ELR (cell line): Measurements from ENCODE around the gene MAB21L4.

Experiments
- DNase-seq: peaks from one replicate; pipeline ENCODE4 v3.0.0-alpha.2; 2015; ENCODE audit warnings: low read depth

MAB21L4 gene

GRCh38 chr2:240894006-240894405 is 1.9 kb downstream of the MAB21L4 start:
- DNase-seq: no peak

- peak; percentile 66 for DNase-seq
Observed at GRCh38 chr2:240893363-240893844, 2.6 kb downstream of the MAB21L4 start.

GRCh38 chr2:240892925-240893324 is 3.0 kb downstream of the MAB21L4 start:
- no peak for DNase-seq

GRCh38 chr2:240892356-240892755 is 3.6 kb downstream of the MAB21L4 start:
- DNase-seq: no peak

- no peak for DNase-seq
Observed at GRCh38 chr2:240891492-240892340, 4.2 kb downstream of the MAB21L4 start.

GRCh38 chr2:240890691-240891090 is 5.3 kb downstream of the MAB21L4 start:
- DNase-seq: no peak

GRCh38 chr2:240889601-240890560 is 6.1 kb downstream of the MAB21L4 start:
- no peak for DNase-seq

GRCh38 chr2:240888890-240889573 is 6.9 kb downstream of the MAB21L4 start:
- no peak for DNase-seq

GRCh38 chr2:240888130-240888889 is 7.6 kb downstream of the MAB21L4 start:
- no peak for DNase-seq

- no peak for DNase-seq
Observed at GRCh38 chr2:240887631-240888030, 8.3 kb downstream of the MAB21L4 start.

GRCh38 chr2:240886678-240887609 is 9.0 kb downstream of the MAB21L4 start:
- no peak for DNase-seq

GRCh38 chr2:240886023-240886565 is 9.9 kb downstream of the MAB21L4 start:
- DNase-seq: no peak

- no peak for DNase-seq
Observed at GRCh38 chr2:240885566-240885965, 10.4 kb downstream of the MAB21L4 start.

- no peak for DNase-seq
Observed at GRCh38 chr2:240884745-240885144, 11.2 kb downstream of the MAB21L4 start.

- DNase-seq: no peak
Observed at GRCh38 chr2:240884221-240884620, 11.7 kb downstream of the MAB21L4 start.

GRCh38 chr2:240881913-240882312 is 14.0 kb downstream of the MAB21L4 start:
- no peak for DNase-seq

GRCh38 chr2:240879105-240879504 is 16.9 kb downstream of the MAB21L4 start:
- no peak for DNase-seq

- no peak for DNase-seq
Observed at GRCh38 chr2:240878341-240878936, 17.5 kb downstream of the MAB21L4 start.
